Subcutaneous abdominal adipose tissue (tissue), 5 donors: Measurements from ENCODE around the gene PDE6B.

Experiments used
- H3K27ac ChIP-seq: one replicate; pipeline ENCODE4 v1.7.0; 2013; ENCODE audit warnings: low read depth, mild to moderate bottlenecking, inconsistent platforms, low read length, moderate library complexity
- H3K27me3 ChIP-seq, 5 donors: one replicate each; pipeline ENCODE4 v1.7.0; 2013; ENCODE audit warnings: low read length in 5 of 5, inconsistent platforms in 1 of 5; ENCODE audit not compliant: control insufficient read depth in 5 of 5, insufficient read depth in 4 of 5
- H3K36me3 ChIP-seq, 5 donors: one replicate each; pipeline ENCODE4 v1.7.0; 2013; ENCODE audit warnings: low read length in 5 of 5; ENCODE audit not compliant: control insufficient read depth in 5 of 5, insufficient read depth in 5 of 5
- H3K4me1 ChIP-seq, 5 donors: one replicate each; pipeline ENCODE4 v1.7.0; 2013; ENCODE audit warnings: low read length in 5 of 5, mild to moderate bottlenecking in 3 of 5, moderate library complexity in 1 of 5; ENCODE audit not compliant: control insufficient read depth in 5 of 5, insufficient read depth in 5 of 5
- H3K4me3 ChIP-seq, 5 donors: one replicate each; pipeline ENCODE4 v1.7.0; 2013; ENCODE audit warnings: low read length in 5 of 5, low read depth in 1 of 5
- H3K9ac ChIP-seq, 5 donors: one replicate each; pipeline ENCODE4 v1.7.0; 2013; ENCODE audit warnings: low read length in 5 of 5, mild to moderate bottlenecking in 4 of 5, moderate library complexity in 3 of 5
- H3K9me3 ChIP-seq, 5 donors: one replicate each; pipeline ENCODE4 v1.7.0; 2013; ENCODE audit warnings: low read length in 5 of 5; ENCODE audit not compliant: control insufficient read depth in 5 of 5
- donor health status: healthy.
- donor health status: healthy.
- donor health status: healthy.
- donor health status: healthy.
- donor health status: healthy.

PDE6B gene

GRCh38 chr4:683982-684622 lies 58.7 kb downstream of the PDE6B start:
- Histone ChIP-seq H3K27me3 (no peaks in the 10 kb centered on the region), H3K9me3 (no peaks in the 10 kb centered on the region), H3K27ac (no peak overlapping the region), H3K4me3 (no peak overlapping the region), H3K4me1 (peaks cover 6 to 59% (median 49%) of the 10 kb centered on the region in 5 donors), H3K36me3 (peaks cover 0 to 9% (median 3%) of the 10 kb centered on the region in 5 donors), H3K9ac (no peak overlapping the region)

- Histone ChIP-seq H3K27ac (no peak overlapping the region), H3K27me3 (no peaks in the 10 kb centered on the region), H3K4me3 (no peak overlapping the region), H3K4me1 (peaks cover 6 to 66% (median 56%) of the 10 kb centered on the region in 5 donors), H3K9ac (no peak overlapping the region), H3K9me3 (no peaks in the 10 kb centered on the region), H3K36me3 (peaks cover 0 to 9% (median 3%) of the 10 kb centered on the region in 5 donors)
Observed at GRCh38 chr4:684623-685327, 59.4 kb downstream of the PDE6B start.

- H3K27ac ChIP-seq: no peak overlapping the region
- no peak overlapping the region for H3K9ac ChIP-seq
- no peaks in the 10 kb centered on the region for H3K9me3 ChIP-seq
- H3K36me3 ChIP-seq: peaks cover 0 to 9% (median 3%) of the 10 kb centered on the region in 5 donors
- no peaks in the 10 kb centered on the region for H3K27me3 ChIP-seq
- H3K4me3 ChIP-seq: no peak overlapping the region
- peaks cover 6 to 59% (median 50%) of the 10 kb centered on the region in 5 donors for H3K4me1 ChIP-seq
Observed at GRCh38 chr4:685679-686412, 60.5 kb downstream of the PDE6B start.

- Histone ChIP-seq H3K9ac (no peak overlapping the region), H3K4me3 (peak overlapping the region in 3 of 5 donors; percentile 23 to 78 (median 72)), H3K27ac (peak overlapping the region; percentile 92), H3K36me3 (peaks cover 0 to 9% (median 3%) of the 10 kb centered on the region in 5 donors), H3K9me3 (no peaks in the 10 kb centered on the region), H3K27me3 (no peaks in the 10 kb centered on the region), H3K4me1 (peaks cover 6 to 54% (median 46%) of the 10 kb centered on the region in 5 donors)
Observed at GRCh38 chr4:686413-687040, 61.2 kb downstream of the PDE6B start.

- Histone ChIP-seq H3K4me3 (peak overlapping the region in 4 of 5 donors; percentile 68 to 78 (median 74)), H3K27ac (peak overlapping the region; percentile 92), H3K27me3 (no peaks in the 10 kb centered on the region), H3K9ac (peak overlapping the region in 3 of 5 donors; percentile 25 to 57 (median 44)), H3K9me3 (no peaks in the 10 kb centered on the region), H3K36me3 (peaks cover 0 to 9% (median 3%) of the 10 kb centered on the region in 5 donors), H3K4me1 (peaks cover 6 to 54% (median 46%) of the 10 kb centered on the region in 5 donors)
Observed at GRCh38 chr4:687048-687970, 61.9 kb downstream of the PDE6B start.

- Histone ChIP-seq H3K9me3 (no peaks in the 10 kb centered on the region), H3K36me3 (peaks cover 0 to 9% (median 3%) of the 10 kb centered on the region in 5 donors), H3K4me1 (peaks cover 6 to 49% (median 44%) of the 10 kb centered on the region in 5 donors), H3K4me3 (peak overlapping the region in 4 of 5 donors; percentile 68 to 78 (median 74)), H3K27ac (peak overlapping the region; percentile 92), H3K9ac (peak overlapping the region; percentile 44 to 84 (median 81)), H3K27me3 (peaks cover 0 to 3% (median 0%) of the 10 kb centered on the region in 5 donors)
Observed at GRCh38 chr4:687971-688853, 62.8 kb downstream of the PDE6B start.

GRCh38 chr4:688854-689681 lies 63.7 kb downstream of the PDE6B start, which contains the start of gene SLC49A3:
SLC49A3 (minus strand) TSS chr4:689151; CDS start chr4:689127, 24 bp downstream.
- Histone ChIP-seq H3K9ac (peak within 1 kb of the TSS; percentile 73 to 84 (median 82)), H3K9me3 (no peaks in the 10 kb centered on the region), H3K4me3 (peak within 1 kb of the TSS; percentile 68 to 82 (median 75)), H3K4me1 (peaks cover 6 to 40% (median 36%) of the 10 kb centered on the region in 5 donors), H3K27me3 (peaks cover 0 to 5% (median 3%) of the 10 kb centered on the region in 5 donors), H3K27ac (peak within 1 kb of the TSS; percentile 92), H3K36me3 (peaks cover 0 to 9% (median 3%) of the 10 kb centered on the region in 5 donors)

- Histone ChIP-seq H3K27me3 (peaks cover 0 to 5% (median 3%) of the 10 kb centered on the region in 5 donors), H3K9ac (peak overlapping the region in 4 of 5 donors; percentile 57 to 84 (median 82)), H3K36me3 (peaks cover 0 to 9% (median 3%) of the 10 kb centered on the region in 5 donors), H3K4me1 (peaks cover 6 to 38% (median 34%) of the 10 kb centered on the region in 5 donors), H3K4me3 (peak overlapping the region; percentile 68 to 82 (median 75)), H3K9me3 (no peaks in the 10 kb centered on the region), H3K27ac (peak overlapping the region; percentile 92)
Observed at GRCh38 chr4:689723-690122, 64.3 kb downstream of the PDE6B start.
